Measurements from ENCODE around the gene MCF2L2. TPM values are rescaled to one million over a fixed set of nuclear protein-coding genes. Genes with fewer than 3 reads are reported as not detected.

MCF2L2 gene
- total RNA-seq, 1 donor from 2014 or later = 2.1 TPM

DNA sequence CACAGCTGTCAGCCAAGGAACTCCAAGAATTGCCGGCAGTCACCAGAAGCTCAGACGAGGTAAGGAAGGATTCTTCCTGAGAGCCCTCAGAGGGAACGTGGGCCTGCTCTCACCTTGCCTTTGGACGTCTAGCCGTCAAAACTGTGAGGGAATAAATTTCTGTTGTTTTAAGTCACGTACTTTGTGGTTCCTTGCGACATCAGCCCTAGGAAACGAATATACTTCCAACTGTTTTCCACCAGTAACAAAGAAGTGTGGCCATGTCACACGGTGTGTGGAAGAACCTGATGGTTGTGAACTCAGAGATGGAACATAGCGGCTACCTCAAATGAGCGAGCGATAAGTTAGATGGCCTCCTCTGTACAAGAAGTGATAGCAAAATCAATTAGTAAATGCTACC lies 216.3 kb downstream of the MCF2L2 start:
- H3K36me3 Mint-ChIP-seq (ENCODE audit: low read depth) = no peaks in the 10 kb centered on the region
- no peaks in the 10 kb centered on the region for H3K9me3 Mint-ChIP-seq
- no peak overlapping the region for H3K27ac Mint-ChIP-seq (ENCODE audit: unreplicated experiment)
- no peak overlapping the region for H3K4me3 Mint-ChIP-seq
- peaks cover 11% of the 10 kb centered on the region for H3K4me1 Mint-ChIP-seq
- DNase-seq (ENCODE audit: low read depth, low spot score) = no peak
- TF ChIP-seq, protein P1, sequence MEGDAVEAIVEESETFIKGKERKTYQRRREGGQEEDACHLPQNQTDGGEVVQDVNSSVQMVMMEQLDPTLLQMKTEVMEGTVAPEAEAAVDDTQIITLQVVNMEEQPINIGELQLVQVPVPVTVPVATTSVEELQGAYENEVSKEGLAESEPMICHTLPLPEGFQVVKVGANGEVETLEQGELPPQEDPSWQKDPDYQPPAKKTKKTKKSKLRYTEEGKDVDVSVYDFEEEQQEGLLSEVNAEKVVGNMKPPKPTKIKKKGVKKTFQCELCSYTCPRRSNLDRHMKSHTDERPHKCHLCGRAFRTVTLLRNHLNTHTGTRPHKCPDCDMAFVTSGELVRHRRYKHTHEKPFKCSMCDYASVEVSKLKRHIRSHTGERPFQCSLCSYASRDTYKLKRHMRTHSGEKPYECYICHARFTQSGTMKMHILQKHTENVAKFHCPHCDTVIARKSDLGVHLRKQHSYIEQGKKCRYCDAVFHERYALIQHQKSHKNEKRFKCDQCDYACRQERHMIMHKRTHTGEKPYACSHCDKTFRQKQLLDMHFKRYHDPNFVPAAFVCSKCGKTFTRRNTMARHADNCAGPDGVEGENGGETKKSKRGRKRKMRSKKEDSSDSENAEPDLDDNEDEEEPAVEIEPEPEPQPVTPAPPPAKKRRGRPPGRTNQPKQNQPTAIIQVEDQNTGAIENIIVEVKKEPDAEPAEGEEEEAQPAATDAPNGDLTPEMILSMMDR (conservative IDR thresholded peaks at IDR 0.05) = no peak
- no peaks in the 10 kb centered on the region for H3K27me3 Mint-ChIP-seq (ENCODE audit: low read depth)

DNA sequence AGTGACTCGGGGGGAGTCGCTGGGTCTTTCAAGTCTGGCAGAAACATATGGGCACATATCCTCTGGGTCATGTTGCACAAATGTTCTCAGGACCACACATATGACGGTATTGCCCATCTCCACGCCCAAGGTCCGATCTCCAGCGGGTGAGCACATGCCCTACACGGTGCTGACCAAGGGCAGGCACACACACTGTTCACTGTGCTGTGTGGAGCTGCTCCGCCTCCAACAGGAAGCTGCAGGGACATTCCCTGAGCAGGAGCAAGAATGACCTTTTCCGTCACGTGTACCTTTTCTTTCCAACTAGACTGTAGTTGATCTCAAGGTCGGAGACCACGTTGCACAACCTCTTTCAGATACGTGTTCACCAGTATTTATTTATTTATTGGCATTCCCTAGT lies 217.1 kb downstream of the MCF2L2 start:
- Mint-ChIP-seq H3K27ac (ENCODE audit: unreplicated experiment) (no peak overlapping the region), H3K4me3 (no peak overlapping the region), H3K9me3 (no peaks in the 10 kb centered on the region), H3K36me3 (ENCODE audit: low read depth) (no peaks in the 10 kb centered on the region), H3K4me1 (peaks cover 11% of the 10 kb centered on the region), H3K27me3 (ENCODE audit: low read depth) (no peaks in the 10 kb centered on the region)
- DNase-seq (ENCODE audit: low read depth, low spot score) = no peak
- TF ChIP-seq, protein P1 (conservative IDR thresholded peaks at IDR 0.05) = no peak

DNA sequence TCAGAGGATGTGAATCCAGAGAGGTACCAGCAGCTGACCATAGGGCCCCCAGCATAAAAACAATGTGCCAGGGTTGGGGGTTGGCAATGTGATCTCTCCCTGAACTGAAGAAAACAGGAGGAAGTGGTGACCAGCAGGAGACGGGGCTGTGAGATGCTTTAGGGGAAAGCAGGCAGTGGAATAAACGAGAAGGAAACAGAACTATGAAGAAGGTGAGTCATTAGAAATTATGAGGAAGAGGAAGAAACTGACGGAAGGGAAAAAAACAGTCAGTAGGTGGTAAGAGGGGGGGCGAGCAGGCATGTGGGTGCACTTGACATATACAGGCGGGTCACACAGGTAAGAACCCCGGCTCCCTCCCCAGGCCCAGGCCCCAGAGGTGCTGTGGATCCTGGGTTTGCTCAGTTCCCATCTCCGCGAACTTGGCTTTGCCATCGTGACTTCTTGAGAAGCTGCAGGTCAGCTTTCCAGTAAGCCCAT lies 217.5 kb downstream of the MCF2L2 start:
- no peak for DNase-seq (ENCODE audit: low read depth, low spot score)
- TF ChIP-seq, protein P1 (conservative IDR thresholded peaks at IDR 0.05) = no peak
- no peaks in the 10 kb centered on the region for H3K9me3 Mint-ChIP-seq
- no peaks in the 10 kb centered on the region for H3K27me3 Mint-ChIP-seq (ENCODE audit: low read depth)
- H3K27ac Mint-ChIP-seq (ENCODE audit: unreplicated experiment) = no peak overlapping the region
- no peaks in the 10 kb centered on the region for H3K36me3 Mint-ChIP-seq (ENCODE audit: low read depth)
- H3K4me3 Mint-ChIP-seq = no peak overlapping the region
- peaks cover 11% of the 10 kb centered on the region for H3K4me1 Mint-ChIP-seq

DNA sequence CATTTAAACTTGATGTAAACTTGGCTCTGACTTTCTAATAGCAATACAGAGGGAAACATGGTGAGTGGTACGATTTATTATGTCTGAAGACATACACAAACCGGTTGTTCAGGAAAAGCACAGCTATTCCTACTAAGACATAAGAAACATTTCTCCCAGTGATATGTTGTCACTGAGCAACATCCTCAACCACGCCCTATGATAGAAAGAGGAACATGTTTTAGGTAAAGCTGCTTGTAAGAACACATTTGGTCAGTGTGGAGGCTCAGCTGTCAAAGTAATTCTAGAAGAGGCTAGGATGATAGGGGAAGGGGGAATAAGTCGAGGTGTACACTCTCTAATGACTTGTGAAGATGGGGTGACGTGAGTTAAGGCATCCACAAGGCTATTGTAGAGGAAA lies 218.1 kb downstream of the MCF2L2 start:
- H3K27me3 Mint-ChIP-seq (ENCODE audit: low read depth) = no peaks in the 10 kb centered on the region
- H3K4me1 Mint-ChIP-seq = peaks cover 11% of the 10 kb centered on the region
- no peak overlapping the region for H3K27ac Mint-ChIP-seq (ENCODE audit: unreplicated experiment)
- H3K9me3 Mint-ChIP-seq = no peaks in the 10 kb centered on the region
- TF ChIP-seq, protein P1 (conservative IDR thresholded peaks at IDR 0.05) = no peak
- no peak overlapping the region for H3K4me3 Mint-ChIP-seq
- H3K36me3 Mint-ChIP-seq (ENCODE audit: low read depth) = no peaks in the 10 kb centered on the region
- no peak for DNase-seq (ENCODE audit: low read depth, low spot score)

DNA sequence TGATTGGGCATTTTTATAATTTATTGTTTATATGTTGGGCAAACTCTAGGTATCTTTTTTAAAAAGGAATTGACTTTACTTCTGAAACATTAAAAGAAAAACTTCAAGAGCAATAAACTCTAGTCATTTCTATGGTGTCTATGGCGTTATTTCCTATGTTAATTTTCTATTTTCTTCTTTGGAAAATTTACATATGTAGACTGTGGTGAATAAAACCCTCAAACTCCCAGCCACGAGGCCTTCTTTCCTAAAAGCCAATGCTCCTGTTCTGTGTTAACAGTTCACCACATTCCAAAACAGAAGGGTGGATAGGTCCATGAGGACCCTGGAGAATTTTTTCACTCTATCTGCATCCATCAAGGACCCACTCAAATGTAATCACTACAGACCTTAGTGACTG lies 219.6 kb downstream of the MCF2L2 start:
- no peak for DNase-seq (ENCODE audit: low read depth, low spot score)
- Mint-ChIP-seq H3K27me3 (ENCODE audit: low read depth) (no peaks in the 10 kb centered on the region), H3K36me3 (ENCODE audit: low read depth) (peaks cover under 1% of the 10 kb centered on the region), H3K4me3 (no peak overlapping the region), H3K4me1 (peaks cover 6% of the 10 kb centered on the region), H3K9me3 (peaks cover 4% of the 10 kb centered on the region), H3K27ac (ENCODE audit: unreplicated experiment) (no peak overlapping the region)
- TF ChIP-seq, protein P1 (conservative IDR thresholded peaks at IDR 0.05) = no peak

DNA sequence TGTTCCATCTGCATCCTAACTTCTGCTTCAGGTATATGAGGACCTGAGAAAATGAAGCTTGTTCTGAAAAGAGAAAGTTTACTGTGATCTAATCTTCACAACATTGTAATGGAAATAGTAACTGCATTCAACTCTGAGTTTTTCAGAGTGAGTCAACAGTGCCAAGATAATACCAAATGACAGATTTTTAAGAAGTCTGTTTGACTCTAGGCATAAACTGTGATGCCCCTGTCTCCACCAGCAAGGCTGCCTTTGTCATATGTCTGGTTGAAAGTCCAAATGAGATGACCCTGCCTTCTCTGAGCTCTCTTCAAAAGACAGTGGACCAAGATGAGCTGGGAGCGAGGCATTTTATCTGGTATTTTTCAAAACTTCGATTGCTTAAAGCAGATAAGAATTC lies 220.2 kb downstream of the MCF2L2 start:
- peaks cover 5% of the 10 kb centered on the region for H3K36me3 Mint-ChIP-seq (ENCODE audit: low read depth)
- H3K27me3 Mint-ChIP-seq (ENCODE audit: low read depth) = no peaks in the 10 kb centered on the region
- TF ChIP-seq, protein P1 (conservative IDR thresholded peaks at IDR 0.05) = no peak
- no peak overlapping the region for H3K4me3 Mint-ChIP-seq
- no peak overlapping the region for H3K27ac Mint-ChIP-seq (ENCODE audit: unreplicated experiment)
- H3K4me1 Mint-ChIP-seq = peaks cover 6% of the 10 kb centered on the region
- H3K9me3 Mint-ChIP-seq = peaks cover 9% of the 10 kb centered on the region
- no peak for DNase-seq (ENCODE audit: low read depth, low spot score)
